ENCODE results near the gene UGT1A8. TPM values are rescaled to one million over a fixed set of nuclear protein-coding genes. Genes with fewer than 3 reads are reported as not detected.

UGT1A8 gene
- total and polyA plus RNA-seq, 2 experiments from 2014 or later = 0.45 TPM; not detected in 1

- no peak for TF ChIP-seq REST (IDR thresholded peaks at IDR 0.05; ENCODE audit: unreplicated experiment)
Observed at GRCh38 chr2:233760043-233760442, 142.6 kb downstream of the UGT1A8 start, which contains the start of gene UGT1A1 (continued).

- no peak overlapping the region for H3K4me3 Mint-ChIP-seq
- Histone ChIP-seq H4K20me1 (replicated peaks; ENCODE audit: insufficient read depth) (no peaks in the 10 kb centered on the region), H3K27ac (ENCODE audit: low read depth) (no peak overlapping the region), H2AFZ (no peak overlapping the region), H3K4me2 (no peak overlapping the region), H3F3A (replicated peaks; ENCODE audit: low read depth) (no peaks in the 10 kb centered on the region), H3K9me2 (ENCODE audit: insufficient read depth) (no peaks in the 10 kb centered on the region; the same call in 1 of the 2 replicates), H3K27me3 (ENCODE audit: insufficient read depth) (no peaks in the 10 kb centered on the region), H3K79me2 (replicated peaks; ENCODE audit: insufficient read depth) (no peaks in the 10 kb centered on the region), H3K4me1 (ENCODE audit: insufficient read depth) (no peaks in the 10 kb centered on the region), H3K4me3 (no peak overlapping the region), H3K36me3 (ENCODE audit: insufficient read depth) (no peaks in the 10 kb centered on the region)
- DNase-seq (ENCODE audit: low spot score) (no peak), ATAC-seq (no peak)
- H3K9me3 Mint-ChIP-seq = peaks cover 3% of the 10 kb centered on the region; the same call in 1 of the 3 replicates
- no peaks in the 10 kb centered on the region for H3K27me3 Mint-ChIP-seq (ENCODE audit: insufficient read depth, low read depth, poor library complexity)
- no peaks in the 10 kb centered on the region for H3K36me3 Mint-ChIP-seq (ENCODE audit: low read depth)
- H3K27ac Mint-ChIP-seq = no peak overlapping the region
- H3K4me1 Mint-ChIP-seq = no peaks in the 10 kb centered on the region; the same call in 2 of the 3 replicates
- TF ChIP-seq REST (IDR thresholded peaks at IDR 0.05; ENCODE audit: unreplicated experiment) (no peak), ETS1 (IDR thresholded peaks at IDR 0.05) (no peak), ZNF114 (CRISPR knock-in tag; IDR thresholded peaks at IDR 0.05) (no peak), EZH2phosphoT487 (IDR thresholded peaks at IDR 0.05; ENCODE audit: unreplicated experiment) (no peak), CREB1 (CRISPR knock-in tag; IDR thresholded peaks at IDR 0.05; ENCODE audit: low read depth) (no peak), EZH2 (IDR thresholded peaks at IDR 0.05; ENCODE audit: low read depth, unreplicated experiment) (no peak), JUNB (IDR thresholded peaks at IDR 0.05; ENCODE audit: unreplicated experiment) (no peak), ZNF462 (CRISPR knock-in tag; IDR thresholded peaks at IDR 0.05) (no peak)
Observed at GRCh38 chr2:233761040-233761769, 143.8 kb downstream of the UGT1A8 start.
